KMS-11 (cell line): ENCODE data around the gene PLK3.

ENCODE experiments used
- H2AFZ ChIP-seq: fragments of 200-600 bp; sonication (generic); 2 replicates; pipeline ENCODE4 v1.6.1; 2016; ENCODE audit warnings: antibody characterized with exemption, mixed run types, low read depth
- H3K27ac ChIP-seq: fragments of 200-600 bp; sonication (generic); 2 replicates; pipeline ENCODE4 v1.6.1; 2016; ENCODE audit warnings: mild to moderate bottlenecking, mixed run types
- H3K27me3 ChIP-seq: fragments of 200-600 bp; sonication (generic); 2 replicates; pipeline ENCODE4 v1.6.1; 2017; ENCODE audit warnings: mild to moderate bottlenecking, low read depth, mixed run types, moderate library complexity; ENCODE audit not compliant: insufficient read depth
- H3K36me3 ChIP-seq: fragments of 200-600 bp; sonication (generic); 2 replicates; pipeline ENCODE4 v1.6.1; 2017; ENCODE audit warnings: mild to moderate bottlenecking, mixed run types; ENCODE audit not compliant: insufficient read depth
- H3K4me1 ChIP-seq: fragments of 200-600 bp; sonication (generic); 2 replicates; pipeline ENCODE4 v1.6.1; 2016; ENCODE audit warnings: mild to moderate bottlenecking, low read depth, mixed run types; ENCODE audit not compliant: poor library complexity, severe bottlenecking
- H3K4me2 ChIP-seq: fragments of 200-600 bp; sonication (generic); 2 replicates; pipeline ENCODE4 v1.7.0; 2016; ENCODE audit warnings: mild to moderate bottlenecking, mixed run types
- H3K4me3 ChIP-seq: fragments of 200-600 bp; sonication (generic); IDR thresholded peaks from 2 replicates; pipeline ENCODE4 v1.6.1; 2017; ENCODE audit warnings: low read depth, low read length, mixed read lengths; ENCODE audit not compliant: insufficient read depth
- H3K79me2 ChIP-seq: fragments of 200-600 bp; sonication (generic); 2 replicates; pipeline ENCODE4 v1.6.1; 2016; ENCODE audit warnings: low read depth, mixed run types; ENCODE audit not compliant: insufficient read depth
- H3K9ac ChIP-seq: fragments of 200-600 bp; sonication (generic); 2 replicates; pipeline ENCODE4 v1.6.1; 2016; ENCODE audit warnings: mild to moderate bottlenecking, mixed run types
- H4K20me1 ChIP-seq: fragments of 200-600 bp; sonication (generic); 2 replicates; pipeline ENCODE4 v1.6.1; 2016; ENCODE audit warnings: mild to moderate bottlenecking, mixed run types; ENCODE audit not compliant: insufficient read depth
- CTCF ChIP-seq: fragments of 200-600 bp; sonication (generic); conservative IDR thresholded peaks from 2 replicates; pipeline ENCODE4 v1.6.1; 2017; ENCODE audit warnings: low read depth, mild to moderate bottlenecking, antibody characterized with exemption, low read length, moderate library complexity, mixed read lengths

PLK3 gene

GRCh38 chr1:44828003-44828651, 27.9 kb downstream of the PLK3 start:
- Histone ChIP-seq H3K4me3 (no peak overlapping the region), H3K4me2 (no peak overlapping the region), H3K79me2 (no peaks in the 10 kb centered on the region), H3K36me3 (no peaks in the 10 kb centered on the region), H3K9ac (no peak overlapping the region), H4K20me1 (no peaks in the 10 kb centered on the region), H3K27ac (no peak overlapping the region), H3K4me1 (no peaks in the 10 kb centered on the region), H2AFZ (no peak overlapping the region), H3K27me3 (no peaks in the 10 kb centered on the region)
- TF ChIP-seq CTCF = no peak

GRCh38 chr1:44828841-44829440, 28.8 kb downstream of the PLK3 start:
- Histone ChIP-seq H3K27me3 (no peaks in the 10 kb centered on the region), H3K79me2 (no peaks in the 10 kb centered on the region), H3K4me1 (no peaks in the 10 kb centered on the region), H2AFZ (no peak overlapping the region), H4K20me1 (no peaks in the 10 kb centered on the region), H3K27ac (no peak overlapping the region), H3K9ac (no peak overlapping the region), H3K4me3 (no peak overlapping the region), H3K4me2 (no peak overlapping the region), H3K36me3 (no peaks in the 10 kb centered on the region)
- TF ChIP-seq CTCF = no peak

GRCh38 chr1:44829506-44830384, 29.6 kb downstream of the PLK3 start:
- H3K79me2 ChIP-seq = no peaks in the 10 kb centered on the region
- no peaks in the 10 kb centered on the region for H4K20me1 ChIP-seq
- TF ChIP-seq CTCF = no peak
- H3K4me2 ChIP-seq = no peak overlapping the region
- H2AFZ ChIP-seq = no peak overlapping the region
- H3K27ac ChIP-seq = no peak overlapping the region
- no peaks in the 10 kb centered on the region for H3K4me1 ChIP-seq
- H3K36me3 ChIP-seq = no peaks in the 10 kb centered on the region
- no peak overlapping the region for H3K9ac ChIP-seq
- H3K4me3 ChIP-seq = no peak overlapping the region
- no peaks in the 10 kb centered on the region for H3K27me3 ChIP-seq

- no peak overlapping the region for H2AFZ ChIP-seq
- H4K20me1 ChIP-seq = no peaks in the 10 kb centered on the region
- no peak overlapping the region for H3K27ac ChIP-seq
- H3K36me3 ChIP-seq = no peaks in the 10 kb centered on the region
- H3K27me3 ChIP-seq = no peaks in the 10 kb centered on the region
- TF ChIP-seq CTCF = no peak
- H3K4me1 ChIP-seq = peaks cover 4% of the 10 kb centered on the region
- H3K4me2 ChIP-seq = no peak overlapping the region
- no peak overlapping the region for H3K4me3 ChIP-seq
- no peak overlapping the region; the same call in 1 of the 2 replicates for H3K9ac ChIP-seq
- no peaks in the 10 kb centered on the region for H3K79me2 ChIP-seq
Measured at GRCh38 chr1:44830900-44831304, 30.7 kb downstream of the PLK3 start.
